HG03135 (cell line): ENCODE data around the gene CFAP58.
"Not testable (repeated sequence)": the region's sequence is repeated elsewhere in the genome, so short reads cannot be mapped to it uniquely, and the experiment has no call there.

Experiments
- ATAC-seq: cut with Tn5 transposase; IDR thresholded peaks from one replicate; pipeline ENCODE4 v1.9.1; 2021; ENCODE audit warnings: mild to moderate bottlenecking, moderate library complexity; ENCODE audit not compliant: unreplicated experiment

Gene CFAP58

DNA sequence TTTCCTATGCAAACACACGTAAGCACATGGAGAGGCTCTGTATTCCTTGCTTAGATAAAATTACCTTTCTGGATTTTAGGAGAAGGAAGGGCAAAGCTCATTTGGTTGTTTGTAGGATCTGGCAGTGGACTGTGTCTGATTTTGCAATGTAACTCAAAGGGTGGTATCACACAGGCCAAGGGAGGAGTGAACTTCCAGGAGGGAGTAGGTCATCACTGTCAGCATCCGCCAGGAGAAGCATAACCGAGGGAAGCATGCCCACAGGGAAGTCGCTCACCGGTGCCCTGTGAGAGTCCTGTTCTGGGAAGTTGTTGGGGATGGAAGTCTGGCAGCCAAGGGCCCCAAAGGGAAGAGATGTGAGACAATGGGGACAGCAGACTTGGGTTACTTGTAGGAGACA is 74.4 kb downstream of the CFAP58 start:
- ATAC-seq, result no peak

DNA sequence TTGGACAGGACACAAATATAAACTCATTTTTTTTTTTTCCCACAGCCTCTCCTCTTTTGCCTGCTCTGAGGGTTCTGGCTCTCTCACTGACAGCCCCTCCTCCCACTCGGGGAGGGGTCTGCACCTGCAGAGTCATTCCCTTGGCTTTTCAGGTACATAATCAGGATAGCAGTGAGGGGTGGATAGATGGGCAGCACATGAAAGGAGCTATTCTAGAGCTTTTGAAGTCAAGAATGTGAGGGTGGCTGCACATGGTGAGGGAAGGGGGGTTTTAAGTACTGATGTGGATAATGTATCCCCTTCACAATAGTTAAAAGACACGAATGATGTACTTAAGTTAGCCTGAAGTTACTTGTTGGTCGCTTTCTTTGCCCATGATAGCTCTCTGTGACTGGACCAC is 76.2 kb downstream of the CFAP58 start:
- ATAC-seq, result no peak

DNA sequence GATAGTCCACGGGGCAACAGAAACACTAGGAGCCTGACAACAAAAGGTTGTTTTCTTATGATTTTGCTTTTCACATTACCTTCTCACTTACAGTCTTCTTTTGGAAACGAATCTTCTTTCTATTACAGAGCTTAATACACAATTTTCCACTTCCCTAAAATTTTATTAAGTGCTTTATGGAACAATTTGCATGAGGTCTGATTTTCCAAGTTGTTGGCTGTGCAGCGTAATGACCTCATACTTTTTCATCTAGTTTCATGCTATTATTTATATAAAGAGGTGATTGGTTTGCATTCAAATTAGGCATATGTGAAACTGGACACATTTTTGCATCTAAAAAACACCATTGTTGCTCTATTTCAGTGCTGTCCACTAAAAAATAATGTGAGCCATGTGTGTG is 76.7 kb downstream of the CFAP58 start:
- no peak for ATAC-seq

DNA sequence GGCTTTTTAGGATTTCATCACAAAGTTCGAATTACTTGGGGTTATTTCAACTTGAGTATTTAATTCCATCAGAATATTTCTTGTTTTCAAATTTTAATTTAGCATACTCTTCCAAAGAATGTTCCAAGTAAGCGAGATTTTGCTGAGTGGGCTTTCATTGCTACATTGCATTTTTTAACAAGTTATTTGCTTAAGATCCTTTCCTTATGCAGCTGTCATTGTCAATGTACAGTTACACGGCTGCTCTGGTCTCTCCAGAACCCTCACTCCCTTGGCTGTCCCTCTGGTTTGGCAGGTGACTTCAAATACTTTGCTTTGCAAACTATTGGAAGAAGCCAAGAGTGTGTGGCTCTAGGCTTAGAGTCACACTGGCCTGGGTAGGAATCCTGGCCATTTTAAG is 80.0 kb downstream of the CFAP58 start:
- ATAC-seq, result no peak

DNA sequence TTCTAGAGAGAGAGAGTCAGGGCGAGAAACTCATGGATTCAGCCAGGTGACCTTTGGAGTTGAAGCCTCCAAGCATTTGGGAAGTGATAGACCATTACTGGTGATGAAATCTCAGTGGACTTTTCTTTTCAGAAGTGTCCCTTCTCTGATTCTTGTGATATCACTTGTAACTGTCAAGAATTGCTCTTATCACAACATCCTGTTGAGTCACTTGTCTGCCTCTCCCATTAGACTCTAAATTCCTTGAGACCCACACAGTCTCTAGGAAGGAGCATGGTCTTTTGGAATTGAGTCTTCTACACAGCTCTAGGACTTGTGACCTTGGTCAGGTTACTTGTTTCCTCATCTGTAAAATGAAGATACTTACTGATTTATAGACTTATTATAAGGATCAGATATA is 81.0 kb downstream of the CFAP58 start:
- no peak for ATAC-seq

DNA sequence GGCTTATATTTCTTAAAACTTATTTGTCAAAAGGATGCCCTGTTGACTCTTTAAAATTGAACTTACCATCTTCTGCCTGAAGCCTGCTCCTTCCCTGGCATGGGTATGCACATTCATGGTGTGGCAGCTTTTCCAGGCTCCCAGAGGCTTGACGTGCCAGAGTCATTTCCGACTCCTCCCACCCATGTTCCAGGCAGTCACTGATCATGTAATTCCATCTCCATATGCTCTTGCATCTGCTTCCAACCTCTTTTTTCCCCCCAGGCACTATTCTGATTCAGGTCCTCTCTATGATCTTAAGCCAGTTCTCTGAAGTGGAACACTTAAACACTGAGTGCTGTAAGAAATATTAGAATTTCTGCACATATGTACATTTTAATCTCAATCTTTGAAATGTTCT is 82.2 kb downstream of the CFAP58 start:
- ATAC-seq, result no peak

DNA sequence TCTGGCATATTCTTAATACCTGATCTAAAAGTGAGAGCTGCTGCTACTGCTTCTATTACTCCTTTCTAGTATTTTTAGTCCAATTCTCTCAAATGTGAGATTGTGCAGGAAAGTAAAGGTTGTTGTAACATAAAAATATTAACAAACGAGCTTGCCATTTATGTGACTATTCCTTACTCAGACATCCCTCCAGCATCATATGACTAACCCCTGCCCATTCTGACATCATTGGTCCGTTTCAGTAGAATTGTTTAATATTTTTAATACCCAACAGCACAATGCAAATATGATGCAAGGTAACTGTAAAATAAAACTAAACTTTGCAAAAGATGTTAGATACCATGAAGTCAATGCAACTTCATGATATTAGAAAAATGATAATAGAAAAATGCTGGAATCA is 83.6 kb downstream of the CFAP58 start:
- no peak for ATAC-seq

DNA sequence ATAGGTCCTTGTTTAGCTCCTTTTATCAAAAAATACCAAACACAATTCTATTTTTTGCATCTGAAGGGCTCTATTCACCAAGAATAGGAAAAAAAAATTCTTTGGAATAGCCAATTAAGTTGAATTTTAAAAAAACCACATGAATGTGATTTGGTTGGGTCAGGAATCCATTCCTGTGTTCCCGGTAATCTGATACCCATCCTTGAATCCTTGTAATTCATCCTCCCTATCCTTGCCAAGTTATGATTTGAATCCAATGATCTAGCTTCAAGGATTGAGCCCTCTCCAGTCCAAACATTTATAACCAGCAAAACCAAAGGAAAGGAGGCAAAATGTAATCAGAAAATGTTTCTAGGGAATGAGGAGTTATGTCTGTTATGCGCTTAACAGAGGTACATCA is 86.6 kb downstream of the CFAP58 start:
- no peak for ATAC-seq

DNA sequence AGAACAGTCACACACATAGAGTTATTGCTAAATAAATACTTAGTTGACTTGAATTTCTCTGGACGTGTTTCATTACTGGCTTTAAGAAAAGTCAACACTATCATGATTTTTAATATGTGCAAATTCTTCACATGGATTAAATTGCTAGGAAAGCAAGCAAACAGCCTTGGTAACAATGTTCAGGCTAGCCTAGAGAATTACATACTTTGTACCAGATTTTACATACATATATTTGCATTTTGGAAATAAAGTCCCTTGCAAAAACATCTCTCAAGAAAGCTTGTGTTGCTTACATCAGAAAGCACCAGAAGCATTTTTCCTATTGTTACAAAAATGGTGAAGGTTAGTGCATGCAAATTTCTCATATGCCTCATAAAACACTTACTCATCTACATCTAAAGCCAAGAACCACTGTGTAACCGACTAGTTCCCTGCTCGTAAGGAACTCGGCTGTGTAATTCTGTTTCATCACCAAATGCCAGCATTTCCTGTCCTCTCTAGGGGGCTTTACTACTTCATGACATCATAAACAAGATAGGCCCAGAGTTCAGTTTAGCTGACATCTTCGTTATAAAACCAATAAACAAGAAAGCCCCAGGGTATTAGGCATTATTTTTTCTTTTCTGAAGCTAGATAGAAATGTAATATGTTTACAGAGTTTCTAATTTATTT is 87.8 kb downstream of the CFAP58 start:
- no peak for ATAC-seq

DNA sequence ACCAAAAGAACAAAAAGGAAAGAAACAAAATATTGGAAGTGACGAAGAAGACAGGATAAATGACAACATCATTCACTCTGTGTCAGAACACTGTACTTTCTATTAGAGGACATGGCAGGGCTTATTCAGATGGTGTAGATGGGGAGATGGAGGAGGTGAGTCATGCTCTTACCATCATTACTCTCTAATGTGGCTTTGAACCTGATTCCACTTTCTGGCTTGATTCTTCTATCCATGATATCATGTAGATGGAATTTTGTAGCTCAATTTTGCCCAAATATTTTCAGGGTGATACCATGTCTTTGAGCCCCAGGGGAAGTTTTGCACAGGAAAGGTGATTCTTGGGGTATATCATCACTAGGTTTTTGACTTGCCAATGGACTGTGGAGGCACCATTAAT is 91.7 kb downstream of the CFAP58 start:
- no peak for ATAC-seq

DNA sequence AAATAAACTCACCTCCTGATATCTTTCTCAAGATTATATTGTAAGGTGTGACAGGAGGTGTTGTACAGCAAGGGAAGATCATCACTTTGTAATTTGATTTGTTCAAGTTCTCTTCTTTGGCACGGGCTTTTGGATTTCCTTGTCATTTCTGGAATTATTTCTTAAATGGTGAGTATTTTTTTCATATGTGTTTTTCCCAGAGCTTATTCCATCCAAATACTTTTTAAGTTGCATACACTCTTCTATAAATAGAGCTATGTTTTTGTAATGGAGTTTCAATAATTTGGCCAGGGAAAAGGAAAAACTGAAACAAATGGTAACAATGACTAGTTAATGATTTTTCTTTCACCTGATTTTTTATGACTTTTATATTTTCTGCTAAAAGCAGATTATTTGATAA is 92.5 kb downstream of the CFAP58 start:
- no peak for ATAC-seq

DNA sequence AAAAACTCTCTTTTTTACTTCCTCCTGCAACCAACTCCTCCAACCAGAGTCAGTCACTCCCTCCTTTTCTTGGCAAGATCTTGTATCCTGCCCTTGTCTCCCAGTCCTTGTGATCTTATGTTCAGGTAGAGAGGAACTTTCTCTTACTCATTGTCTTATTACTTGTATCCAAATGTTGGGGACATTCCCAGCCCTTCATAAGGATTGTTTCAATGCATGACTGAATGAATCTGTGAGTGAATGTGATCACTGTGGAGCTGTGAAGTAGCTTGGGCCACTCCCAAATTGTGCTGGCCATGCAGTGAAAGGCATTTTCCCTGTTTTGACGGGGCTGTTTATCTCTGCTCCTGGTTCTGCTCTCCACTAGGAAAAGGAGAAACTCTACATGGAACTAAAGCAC is 93.7 kb downstream of the CFAP58 start:
- ATAC-seq, result no peak

DNA sequence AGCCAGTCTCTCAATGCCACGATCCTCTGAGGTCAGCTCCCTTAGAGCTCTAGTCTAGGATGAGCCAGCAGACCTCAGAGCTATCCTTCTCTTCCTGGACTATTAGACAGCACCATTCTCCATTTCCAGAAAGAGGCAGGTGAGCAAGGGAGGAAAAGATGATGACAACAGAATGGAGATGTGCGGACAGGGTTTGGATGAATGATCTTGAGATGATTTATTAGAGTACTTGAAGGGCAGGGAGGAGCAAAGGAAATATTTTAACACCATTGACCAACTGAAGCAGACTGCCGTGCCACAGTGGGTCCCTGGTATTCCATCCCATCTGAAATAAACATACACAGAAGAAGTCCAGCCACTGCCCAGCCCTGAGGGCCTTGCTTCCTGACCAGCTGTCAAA is 94.3 kb downstream of the CFAP58 start:
- no peak for ATAC-seq

DNA sequence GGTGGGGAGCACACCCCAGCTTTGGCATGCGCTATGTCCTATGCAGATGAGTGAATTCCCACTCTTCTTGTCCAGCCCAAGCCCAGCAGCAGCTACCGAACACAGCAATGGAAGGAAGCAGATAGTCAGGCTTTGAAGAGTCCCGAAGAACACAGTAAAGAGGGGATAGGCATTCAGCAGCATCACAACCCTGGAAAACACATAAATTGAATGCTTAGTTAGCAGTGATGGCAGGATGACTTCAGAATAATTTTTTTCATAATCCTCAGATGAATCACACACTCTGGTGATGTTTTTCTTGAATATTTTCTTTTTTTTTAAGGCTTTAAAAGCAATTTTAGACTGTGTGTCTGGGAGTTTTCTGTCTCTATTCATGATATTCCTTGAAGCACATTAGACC is 95.8 kb downstream of the CFAP58 start:
- ATAC-seq, result no peak

DNA sequence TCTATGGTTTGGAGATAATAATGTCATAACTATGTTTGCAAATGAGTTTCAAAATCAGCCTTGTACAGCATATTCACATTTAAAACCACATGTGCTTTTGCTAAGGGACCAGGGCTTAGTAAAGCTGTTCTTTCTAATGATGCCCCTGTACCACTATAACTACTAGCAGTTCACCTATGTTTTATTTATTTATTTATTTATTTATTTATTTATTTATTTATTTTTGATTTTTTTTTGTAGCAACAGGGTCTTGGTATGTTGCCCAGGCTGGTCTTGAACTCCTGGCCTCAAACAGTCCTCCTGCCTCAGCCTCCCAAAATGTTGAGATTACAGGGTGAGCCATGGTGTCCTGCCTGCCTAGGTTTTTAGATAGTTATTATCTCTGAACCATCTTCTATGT is 96.9 kb downstream of the CFAP58 start:
- ATAC-seq, result no peak

DNA sequence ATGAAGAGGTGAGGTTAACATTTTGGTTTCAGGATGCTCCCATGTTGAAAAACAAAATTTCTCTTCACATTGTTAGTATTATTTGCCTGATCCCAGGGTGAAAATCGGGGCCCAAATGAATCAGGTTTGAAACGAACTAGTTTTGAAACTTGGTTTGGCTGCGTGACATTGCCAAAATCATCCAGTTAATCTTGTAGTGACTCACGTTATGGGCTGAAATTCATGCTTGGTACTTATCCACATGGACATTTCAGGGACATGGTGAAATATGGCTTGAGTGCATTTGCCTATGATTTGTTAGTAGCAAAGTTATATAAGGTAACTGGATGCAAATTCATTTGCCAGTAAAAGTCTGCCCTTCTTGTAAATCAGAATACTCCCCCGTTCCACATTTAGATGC is 97.3 kb downstream of the CFAP58 start:
- no peak for ATAC-seq

DNA sequence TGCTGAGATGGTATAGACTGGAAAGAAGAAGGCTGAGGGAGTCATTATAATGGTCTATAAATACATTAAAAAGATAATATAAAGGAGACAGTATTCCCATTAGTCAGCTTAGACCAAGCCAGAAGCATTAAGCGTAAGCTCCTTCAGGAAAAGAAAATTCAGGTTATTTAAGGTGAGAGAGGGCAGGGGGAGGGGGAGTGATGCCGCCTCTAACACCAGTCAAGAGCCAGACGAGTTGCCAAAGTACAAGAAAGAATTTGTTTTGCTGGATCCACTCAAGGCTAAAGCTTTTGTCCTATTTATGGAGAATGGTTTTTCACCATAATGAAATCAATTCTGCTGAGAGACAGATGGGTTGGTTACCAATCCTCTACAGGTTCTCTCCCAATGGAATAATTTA is 99.3 kb downstream of the CFAP58 start:
- ATAC-seq, result no peak

DNA sequence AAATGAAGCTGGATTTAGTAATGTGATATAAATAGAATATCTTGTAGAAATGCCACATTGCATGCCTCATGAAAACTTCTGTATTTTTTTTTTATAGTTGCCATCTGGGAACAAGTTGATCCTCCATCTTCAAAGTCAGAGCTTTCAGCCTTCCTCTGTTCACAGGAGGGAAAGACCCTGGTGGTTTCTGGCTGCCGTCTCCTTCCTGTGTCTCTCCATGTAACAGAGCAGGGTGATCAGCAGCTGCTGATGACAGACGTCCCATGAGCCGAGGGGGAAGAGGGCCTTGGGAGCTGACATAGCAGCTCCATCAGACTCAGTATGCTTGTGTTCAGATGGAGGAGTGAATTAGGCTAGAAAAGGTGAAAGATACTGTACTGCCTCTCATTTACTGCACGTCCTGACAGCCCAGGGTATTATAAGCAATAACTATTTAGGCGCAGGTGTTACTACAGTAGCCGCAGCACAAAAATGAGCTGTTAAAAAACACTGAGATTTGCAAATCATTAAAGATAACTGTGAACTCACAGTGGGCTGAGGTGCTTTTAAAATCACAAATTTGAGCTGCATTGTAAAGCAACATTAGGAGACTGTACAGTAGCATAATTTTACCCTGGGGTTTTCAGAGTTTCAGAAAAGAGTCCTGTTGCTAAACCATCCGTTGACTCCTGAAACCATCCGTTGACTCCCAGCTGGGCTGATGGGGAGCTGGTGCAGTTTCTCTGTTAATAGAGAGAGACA is 103.3 kb downstream of the CFAP58 start:
- no peak for ATAC-seq

DNA sequence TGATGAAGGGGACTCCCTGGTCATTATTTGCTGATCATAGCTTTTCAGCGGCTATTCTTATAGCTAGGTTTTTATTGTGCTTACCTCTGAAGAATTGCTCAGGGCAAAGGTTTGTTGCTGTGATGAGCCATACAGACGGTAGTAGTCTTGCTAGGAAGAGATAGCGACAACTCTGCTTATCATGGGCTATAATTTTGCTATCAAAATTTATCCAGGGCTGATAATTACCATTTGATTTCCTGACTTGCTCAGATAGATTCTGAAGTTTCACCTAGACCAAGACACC is 103.9 kb downstream of the CFAP58 start:
- no peak for ATAC-seq

DNA sequence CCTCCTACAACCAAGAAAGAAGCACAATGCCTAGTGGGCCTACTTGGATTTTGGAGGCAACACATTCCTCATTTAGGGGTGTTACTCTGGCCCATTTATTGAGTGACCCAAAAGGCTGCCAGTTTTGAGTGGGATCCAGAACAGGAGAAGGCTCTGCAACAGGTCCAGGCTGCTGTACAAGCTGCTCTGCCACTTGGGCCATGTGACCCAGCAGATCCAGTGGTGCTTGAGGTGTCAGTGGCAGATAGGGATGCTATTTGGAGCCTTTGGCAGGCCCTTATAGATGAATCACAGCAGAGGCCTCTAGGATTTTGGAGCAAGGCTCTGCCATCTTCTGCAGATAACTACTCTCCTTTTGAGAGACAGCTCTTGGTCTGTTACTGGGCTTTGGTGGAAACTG is 111.9 kb downstream of the CFAP58 start:
- not testable (repeated sequence) for ATAC-seq

DNA sequence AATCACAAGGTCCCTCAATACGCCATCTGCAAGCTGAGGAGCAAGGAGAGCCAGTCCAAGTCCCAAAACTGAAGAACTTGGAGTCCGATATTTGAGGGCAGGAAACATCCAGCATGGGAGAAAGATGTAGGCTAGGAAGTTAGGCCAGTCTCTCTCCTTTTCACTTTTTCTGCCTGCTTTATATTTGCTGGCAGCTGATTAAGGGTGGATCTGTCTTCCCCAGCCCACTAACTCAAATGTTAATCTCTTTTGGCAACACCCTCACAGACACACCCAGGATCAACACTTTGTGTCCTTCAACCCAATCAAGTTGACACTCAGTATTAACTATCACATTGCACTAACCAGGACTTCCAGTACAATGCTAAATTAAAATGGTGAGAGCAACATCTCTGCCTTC is 115.2 kb downstream of the CFAP58 start:
- ATAC-seq, result not testable (repeated sequence)

DNA sequence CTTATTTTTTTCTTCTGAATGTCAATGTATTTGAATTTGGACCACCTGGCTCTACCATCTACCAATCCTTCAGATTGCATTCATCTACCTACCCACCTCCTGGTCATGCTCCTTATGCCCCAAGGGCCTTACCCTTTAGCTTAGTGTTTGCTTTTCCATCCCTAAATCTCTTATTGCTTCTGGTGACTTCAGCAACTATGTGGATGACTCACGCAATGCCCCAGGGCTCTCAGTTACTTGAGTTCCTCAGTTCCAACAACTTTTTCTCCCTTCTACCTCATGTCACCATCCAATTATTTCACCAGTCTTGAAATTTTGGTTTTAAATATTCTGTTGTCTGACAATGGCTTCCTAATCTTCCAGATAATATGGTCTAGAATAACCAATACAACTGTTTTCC is 118.9 kb downstream of the CFAP58 start:
- no peak for ATAC-seq
